HepG2 (cell line): Measurements from ENCODE around the gene VRK2. TPM values are rescaled to one million over a fixed set of nuclear protein-coding genes. Genes with fewer than 3 reads are reported as not detected.

ENCODE experiments used
- ATAC-seq: fragments of 200-7000 bp; cut with Tn5 transposase; 3 replicates; pipeline ENCODE4 v1.9.1; 2020; ENCODE audit warnings: mild to moderate bottlenecking, moderate library complexity
- BruUV-seq: library from RNA; stranded (reverse); fragments of 400-500 nt; replicated peaks from 2 replicates; lab custom pipeline; 2021; lab: Mats Ljungman, UMichigan
- CTCF ChIA-PET: fragments of 300-600 bp; formaldehyde crosslinking; extraction: SDS; loops from one replicate; lab custom pipeline; 2021; ENCODE audit warnings: low total read pairs, inconsistent platforms, low intra/inter-chr PET ratio; lab: Yijun Ruan, JAX
- POLR2A ChIA-PET: fragments of 350-600 bp; sonication (Branson Sonifier 250); formaldehyde crosslinking; loops from one replicate; lab custom pipeline; 2020; ENCODE audit warnings: antibody characterized with exemption, inconsistent platforms; lab: Yijun Ruan, JAX
- DNase-seq: peaks from one replicate; pipeline ENCODE4 v3.0.0-alpha.2; 2015; ENCODE audit warnings: low spot score
- FAIRE-seq: peaks from 3 replicates; lab custom pipeline; 2011; peaks lifted over from hg19 to GRCh38; lab: Jason Lieb, UNC
- H2AFZ ChIP-seq: one replicate; pipeline ENCODE4 v1.6.1; 2011; ENCODE audit warnings: low read length, inconsistent platforms
- H3K27ac ChIP-seq: fragments of 300-600 bp; 3 replicates; pipeline ENCODE4 v1.8.0; 2011; ENCODE audit warnings: mixed run types, mild to moderate bottlenecking, mixed read lengths, low read length, inconsistent platforms; ENCODE audit not compliant: insufficient read depth; ENCODE audit errors: extremely low read length
- H3K27me3 ChIP-seq, 2 experiments: fragments of 200-600 bp in 1 of 2; 2 replicates in 1 of 2; 3 replicates in 1 of 2; pipeline versions ENCODE4 v1.6.0 to v1.8.0; 2011; ENCODE audit warnings: low read length in 2 of 2, mild to moderate bottlenecking in 2 of 2, moderate library complexity in 2 of 2, inconsistent platforms in 1 of 2; ENCODE audit not compliant: insufficient read depth in 2 of 2, control insufficient read depth in 1 of 2
- H3K36me3 ChIP-seq, 2 experiments: fragments of 200-600 bp in 1 of 2; replicated peaks in 1 of 2; 2 replicates in 1 of 2; 3 replicates in 1 of 2; pipeline versions ENCODE4 v1.5.1 to v1.8.0; 2011; ENCODE audit warnings: low read length in 2 of 2, inconsistent platforms in 1 of 2; ENCODE audit not compliant: insufficient read depth in 2 of 2, control insufficient read depth in 1 of 2
- H3K4me1 ChIP-seq: 2 replicates; pipeline ENCODE4 v1.5.1; 2012; ENCODE audit warnings: low read length, inconsistent platforms; ENCODE audit not compliant: insufficient read depth
- H3K4me2 ChIP-seq: 2 replicates; pipeline ENCODE4 v1.6.0; 2011; ENCODE audit warnings: low read depth, low read length, inconsistent platforms
- H3K4me3 ChIP-seq, 3 experiments: fragments of 200-600 bp in 1 of 3; sonication (generic), shearing (Covaris generic) in 1 of 3; replicated peaks in 1 of 3; 2 replicates each; pipeline ENCODE4 v1.5.1; 2011 to 2016; ENCODE audit warnings: low read length in 3 of 3, inconsistent platforms in 2 of 3, low read depth in 2 of 3, mild to moderate bottlenecking in 2 of 3, control low read depth in 1 of 3, mixed read lengths in 1 of 3; ENCODE audit not compliant: insufficient read depth in 1 of 3
- H3K79me2 ChIP-seq: one replicate; pipeline ENCODE4 v1.6.1; 2011; ENCODE audit warnings: low read length, inconsistent platforms; ENCODE audit not compliant: insufficient read depth
- H3K9ac ChIP-seq: 2 replicates; pipeline ENCODE4 v1.6.0; 2011; ENCODE audit warnings: mild to moderate bottlenecking, low read depth, low read length, inconsistent platforms; ENCODE audit not compliant: insufficient read depth
- H3K9me3 ChIP-seq: 2 replicates; pipeline ENCODE4 v1.5.1; 2012; ENCODE audit warnings: mild to moderate bottlenecking, low read length
- H4K20me1 ChIP-seq: 2 replicates; pipeline ENCODE4 v1.6.0; 2011; ENCODE audit warnings: inconsistent platforms, mild to moderate bottlenecking, low read length, moderate library complexity; ENCODE audit not compliant: insufficient read depth
- CENPT ChIP-seq: sonication (generic); formaldehyde crosslinking; IDR thresholded peaks from 2 replicates; pipeline ENCODE4 v1.8.0; 2022; ENCODE audit warnings: low read depth, mild to moderate bottlenecking, moderate library complexity, missing genetic modification reagents
- JARID2 ChIP-seq: sonication (generic); formaldehyde crosslinking; IDR thresholded peaks from 2 replicates; pipeline ENCODE4 v1.8.1; 2023; ENCODE audit warnings: missing genetic modification reagents, inconsistent platforms; ENCODE audit not compliant: insufficient replicate concordance
- KLF15 ChIP-seq: sonication (generic); formaldehyde crosslinking; IDR thresholded peaks from 2 replicates; pipeline ENCODE4 v1.8.1; 2023; ENCODE audit warnings: borderline replicate concordance, mild to moderate bottlenecking, inconsistent platforms, missing genetic modification reagents, mixed read lengths
- MTA1 ChIP-seq: sonication (generic); formaldehyde crosslinking; IDR thresholded peaks from 2 replicates; pipeline ENCODE4 v1.4.0; 2020; ENCODE audit warnings: missing genetic modification reagents, mild to moderate bottlenecking, borderline replicate concordance
- MYC ChIP-seq: sonication (generic); formaldehyde crosslinking; IDR thresholded peaks from 2 replicates; pipeline ENCODE4 v1.9.0; 2021; ENCODE audit warnings: missing genetic modification reagents, borderline replicate concordance
- PLRG1 ChIP-seq: fragments of 450-650 bp; conservative IDR thresholded peaks from 2 replicates; pipeline ENCODE4 v1.6.1; 2016
- SAFB2 ChIP-seq: sonication (generic); formaldehyde crosslinking; IDR thresholded peaks from 2 replicates; pipeline ENCODE4 v1.5.1; 2020; ENCODE audit warnings: missing genetic modification reagents, low read depth, mild to moderate bottlenecking, borderline replicate concordance
- SSRP1 ChIP-seq: IDR thresholded peaks from 2 replicates; pipeline ENCODE4 v1.6.1; 2016; ENCODE audit warnings: control low read depth
- ZNF12 ChIP-seq: sonication (generic); formaldehyde crosslinking; IDR thresholded peaks from 2 replicates; pipeline ENCODE4 v1.5.0; 2020; ENCODE audit warnings: missing genetic modification reagents
- ZNF329 ChIP-seq: sonication (generic); formaldehyde crosslinking; IDR thresholded peaks from 2 replicates; pipeline ENCODE4 v1.9.0; 2021; ENCODE audit warnings: low read depth, mild to moderate bottlenecking, missing genetic modification reagents
- ZNF570 ChIP-seq: sonication (generic); formaldehyde crosslinking; IDR thresholded peaks from 2 replicates; pipeline ENCODE4 v1.4.0; 2020; ENCODE audit warnings: mild to moderate bottlenecking, missing genetic modification reagents, borderline replicate concordance
- ZSCAN20 ChIP-seq: sonication (generic); formaldehyde crosslinking; IDR thresholded peaks from 2 replicates; pipeline ENCODE4 v1.4.0; 2020; ENCODE audit warnings: missing genetic modification reagents, mild to moderate bottlenecking, borderline replicate concordance
- WGBS: methylation state at CpG from one replicate; pipeline ENCODE4 v1.1.6; 2017; ENCODE audit warnings: low lambda C conversion rate; 5-methylcytosine and 5-hydroxymethylcytosine counted together
- in situ Hi-C: cut with HindIII; loops from 2 replicates; pipeline ENCODE4 v1.10.0; 2017; ENCODE audit warnings: low pct_unique_long_range_greater_than_20kb; ENCODE audit not compliant: extremely low pct_ligation_motif_present
- intact Hi-C: fragments of 100-400 bp; cut with micrococcal nuclease; formaldehyde crosslinking; loops from one replicate; pipeline ENCODE4 v1.10.0; 2022; ENCODE audit not compliant: unreplicated experiment
- polyA plus RNA-seq, 8 experiments: library from polyadenylated mRNA; depleted of rRNA in 3 of 8; stranded (reverse) in 7 of 8; unstranded in 1 of 8; fragments of >200 nt; fragmentation: Illumina TruSeq in 4 of 8; extraction: Trizol in 4 of 8; gene quantifications; 2 replicates each; pipeline versions ENCODE4 v1.2.1 to v1.2.3, GENCODE V29; 2011 to 2016; ENCODE audit warnings: low read depth in 4 of 8, missing spikeins in 1 of 8, mixed read lengths in 1 of 8; ENCODE audit not compliant: insufficient read depth in 1 of 8
- total RNA-seq, 5 experiments: library from RNA; depleted of rRNA; stranded (reverse); fragments of >200 nt; fragmentation: Illumina TruSeq; extraction: Trizol; gene quantifications; 2 replicates each; pipeline ENCODE4 v1.2.3, GENCODE V29; 2016; ENCODE audit warnings: low read depth in 1 of 5
- TF ChIP-seq, protein P1 (sequence below): sonication (generic); formaldehyde crosslinking; IDR thresholded peaks from 2 replicates; pipeline ENCODE4 v1.4.0; 2020; ENCODE audit warnings: mild to moderate bottlenecking, missing genetic modification reagents
- TF ChIP-seq, protein P2 (sequence below): sonication (generic); formaldehyde crosslinking; IDR thresholded peaks from 2 replicates; pipeline ENCODE4 v1.4.0; 2020; ENCODE audit warnings: missing genetic modification reagents

Gene VRK2
- total and polyA plus RNA-seq, 2 of the 13 experiments (the other 11 are each of a cell fraction or from before 2014, with no cell fraction given): 13.3 to 29.1 TPM

DNA sequence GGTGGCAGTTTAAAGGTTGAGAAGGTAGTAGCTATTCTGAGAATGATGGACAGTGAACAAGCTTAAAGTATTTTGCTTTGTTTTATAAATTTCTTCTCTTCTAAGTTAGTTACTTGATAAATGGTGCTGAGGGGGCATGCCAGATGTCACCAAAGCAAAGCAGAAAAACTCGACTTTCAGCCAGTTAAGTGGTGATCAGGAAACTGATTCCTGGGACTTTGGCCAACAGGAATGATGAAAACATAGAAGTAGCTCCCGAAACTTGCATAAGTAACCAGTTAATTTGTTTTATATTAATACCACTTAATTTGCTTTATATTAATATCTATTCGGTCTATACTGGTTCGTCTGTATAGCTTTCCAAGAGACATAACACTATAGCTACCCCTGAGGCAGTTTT, 111.9 kb downstream of the VRK2 start:
- no peaks in the 10 kb centered on the region for H4K20me1 ChIP-seq
- no peak overlapping the region for H3K4me3 ChIP-seq
- H3K9ac ChIP-seq: no peak overlapping the region
- no TSS peak for BruUV-seq
- ATAC-seq (no peak), FAIRE-seq (no peak), DNase-seq (no peak)
- peaks cover 12 to 37% of the 10 kb centered on the region in 2 experiments; a peak in 4 of 5 replicates for H3K36me3 ChIP-seq
- intact Hi-C loops (no loop called here), in situ Hi-C loops (no loop called here)
- no peak overlapping the region for H2AFZ ChIP-seq
- H3K27ac ChIP-seq: no peak overlapping the region
- ChIA-PET POLR2A (interaction anchor here (0.8 kb wide), 1 partner anchor 11 kb away, joined by 3 read pairs; no protein-coding TSS in a partner anchor), CTCF (no interaction called here)
- no peaks in the 10 kb centered on the region for H3K79me2 ChIP-seq
- no peaks in the 10 kb centered on the region; the same call in 1 of the 2 replicates for H3K4me1 ChIP-seq
- no peaks in the 10 kb centered on the region for H3K27me3 ChIP-seq
- no peak overlapping the region for H3K4me2 ChIP-seq
- WGBS: 95% methylated on average over 4 of the region's 4 CpGs
- H3K9me3 ChIP-seq: no peaks in the 10 kb centered on the region
- TF ChIP-seq ZNF329 (CRISPR knock-in tag) (no peak), MYC (CRISPR knock-in tag) (no peak), ZSCAN20 (no peak), PLRG1 (no peak), MTA1 (CRISPR knock-in tag) (no peak), CENPT (no peak), ZNF570 (CRISPR knock-in tag) (no peak), SAFB2 (CRISPR knock-in tag) (no peak), KLF15 (CRISPR knock-in tag) (no peak), ZNF12 (no peak), SSRP1 (CRISPR knock-in tag) (no peak), JARID2 (CRISPR knock-in tag) (no peak)
- TF ChIP-seq, protein P1, sequence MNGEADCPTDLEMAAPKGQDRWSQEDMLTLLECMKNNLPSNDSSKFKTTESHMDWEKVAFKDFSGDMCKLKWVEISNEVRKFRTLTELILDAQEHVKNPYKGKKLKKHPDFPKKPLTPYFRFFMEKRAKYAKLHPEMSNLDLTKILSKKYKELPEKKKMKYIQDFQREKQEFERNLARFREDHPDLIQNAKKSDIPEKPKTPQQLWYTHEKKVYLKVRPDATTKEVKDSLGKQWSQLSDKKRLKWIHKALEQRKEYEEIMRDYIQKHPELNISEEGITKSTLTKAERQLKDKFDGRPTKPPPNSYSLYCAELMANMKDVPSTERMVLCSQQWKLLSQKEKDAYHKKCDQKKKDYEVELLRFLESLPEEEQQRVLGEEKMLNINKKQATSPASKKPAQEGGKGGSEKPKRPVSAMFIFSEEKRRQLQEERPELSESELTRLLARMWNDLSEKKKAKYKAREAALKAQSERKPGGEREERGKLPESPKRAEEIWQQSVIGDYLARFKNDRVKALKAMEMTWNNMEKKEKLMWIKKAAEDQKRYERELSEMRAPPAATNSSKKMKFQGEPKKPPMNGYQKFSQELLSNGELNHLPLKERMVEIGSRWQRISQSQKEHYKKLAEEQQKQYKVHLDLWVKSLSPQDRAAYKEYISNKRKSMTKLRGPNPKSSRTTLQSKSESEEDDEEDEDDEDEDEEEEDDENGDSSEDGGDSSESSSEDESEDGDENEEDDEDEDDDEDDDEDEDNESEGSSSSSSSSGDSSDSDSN (CRISPR knock-in tag): no peak
- TF ChIP-seq, protein P2, sequence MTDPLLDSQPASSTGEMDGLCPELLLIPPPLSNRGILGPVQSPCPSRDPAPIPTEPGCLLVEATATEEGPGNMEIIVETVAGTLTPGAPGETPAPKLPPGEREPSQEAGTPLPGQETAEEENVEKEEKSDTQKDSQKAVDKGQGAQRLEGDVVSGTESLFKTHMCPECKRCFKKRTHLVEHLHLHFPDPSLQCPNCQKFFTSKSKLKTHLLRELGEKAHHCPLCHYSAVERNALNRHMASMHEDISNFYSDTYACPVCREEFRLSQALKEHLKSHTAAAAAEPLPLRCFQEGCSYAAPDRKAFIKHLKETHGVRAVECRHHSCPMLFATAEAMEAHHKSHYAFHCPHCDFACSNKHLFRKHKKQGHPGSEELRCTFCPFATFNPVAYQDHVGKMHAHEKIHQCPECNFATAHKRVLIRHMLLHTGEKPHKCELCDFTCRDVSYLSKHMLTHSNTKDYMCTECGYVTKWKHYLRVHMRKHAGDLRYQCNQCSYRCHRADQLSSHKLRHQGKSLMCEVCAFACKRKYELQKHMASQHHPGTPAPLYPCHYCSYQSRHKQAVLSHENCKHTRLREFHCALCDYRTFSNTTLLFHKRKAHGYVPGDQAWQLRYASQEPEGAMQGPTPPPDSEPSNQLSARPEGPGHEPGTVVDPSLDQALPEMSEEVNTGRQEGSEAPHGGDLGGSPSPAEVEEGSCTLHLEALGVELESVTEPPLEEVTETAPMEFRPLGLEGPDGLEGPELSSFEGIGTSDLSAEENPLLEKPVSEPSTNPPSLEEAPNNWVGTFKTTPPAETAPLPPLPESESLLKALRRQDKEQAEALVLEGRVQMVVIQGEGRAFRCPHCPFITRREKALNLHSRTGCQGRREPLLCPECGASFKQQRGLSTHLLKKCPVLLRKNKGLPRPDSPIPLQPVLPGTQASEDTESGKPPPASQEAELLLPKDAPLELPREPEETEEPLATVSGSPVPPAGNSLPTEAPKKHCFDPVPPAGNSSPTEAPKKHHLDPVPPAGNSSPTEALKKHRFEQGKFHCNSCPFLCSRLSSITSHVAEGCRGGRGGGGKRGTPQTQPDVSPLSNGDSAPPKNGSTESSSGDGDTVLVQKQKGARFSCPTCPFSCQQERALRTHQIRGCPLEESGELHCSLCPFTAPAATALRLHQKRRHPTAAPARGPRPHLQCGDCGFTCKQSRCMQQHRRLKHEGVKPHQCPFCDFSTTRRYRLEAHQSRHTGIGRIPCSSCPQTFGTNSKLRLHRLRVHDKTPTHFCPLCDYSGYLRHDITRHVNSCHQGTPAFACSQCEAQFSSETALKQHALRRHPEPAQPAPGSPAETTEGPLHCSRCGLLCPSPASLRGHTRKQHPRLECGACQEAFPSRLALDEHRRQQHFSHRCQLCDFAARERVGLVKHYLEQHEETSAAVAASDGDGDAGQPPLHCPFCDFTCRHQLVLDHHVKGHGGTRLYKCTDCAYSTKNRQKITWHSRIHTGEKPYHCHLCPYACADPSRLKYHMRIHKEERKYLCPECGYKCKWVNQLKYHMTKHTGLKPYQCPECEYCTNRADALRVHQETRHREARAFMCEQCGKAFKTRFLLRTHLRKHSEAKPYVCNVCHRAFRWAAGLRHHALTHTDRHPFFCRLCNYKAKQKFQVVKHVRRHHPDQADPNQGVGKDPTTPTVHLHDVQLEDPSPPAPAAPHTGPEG (CRISPR knock-in tag): no peak
